GM18868 (cell line): ENCODE results near the gene PNPLA2.

Experiments used
- ATAC-seq: cut with Tn5 transposase; IDR thresholded peaks from one replicate; pipeline ENCODE4 v1.9.1; 2021; ENCODE audit warnings: mild to moderate bottlenecking, moderate library complexity; ENCODE audit not compliant: unreplicated experiment

Gene PNPLA2

GRCh38 chr11:813456-814096, 5.1 kb upstream of the PNPLA2 start:
- ATAC-seq: no peak

- no peak for ATAC-seq
Measured at GRCh38 chr11:815675-816432, 2.9 kb upstream of the PNPLA2 start.

GRCh38 chr11:816433-816779, 2.3 kb upstream of the PNPLA2 start:
- ATAC-seq: no peak

- peak; percentile 68 for ATAC-seq
Measured at GRCh38 chr11:819129-819931, 616 bp downstream of the PNPLA2 start.

GRCh38 chr11:819943-820649, 1.4 kb downstream of the PNPLA2 start:
- peak; percentile 66 for ATAC-seq

GRCh38 chr11:820655-821511, 2.2 kb downstream of the PNPLA2 start:
- no peak for ATAC-seq

GRCh38 chr11:821512-822371, 3.0 kb downstream of the PNPLA2 start:
- no peak for ATAC-seq

- ATAC-seq: no peak
Measured at GRCh38 chr11:823441-824291, 5.0 kb downstream of the PNPLA2 start.

- ATAC-seq: no peak
Measured at GRCh38 chr11:824292-824880, 5.7 kb downstream of the PNPLA2 start.

GRCh38 chr11:824942-825341, 6.2 kb downstream of the PNPLA2 start:
- ATAC-seq: no peak

- ATAC-seq: no peak
Measured at GRCh38 chr11:825366-826226, 6.9 kb downstream of the PNPLA2 start.

GRCh38 chr11:826227-826621, 7.5 kb downstream of the PNPLA2 start:
- no peak for ATAC-seq

- ATAC-seq: no peak
Measured at GRCh38 chr11:826836-827145, 8.1 kb downstream of the PNPLA2 start.

- peak; percentile 42 for ATAC-seq
Measured at GRCh38 chr11:827146-827896, 8.6 kb downstream of the PNPLA2 start.

GRCh38 chr11:827897-828192, 9.1 kb downstream of the PNPLA2 start, which contains the start of gene CRACR2B:
Gene CRACR2B, plus strand, starts transcription at chr11:827919. Its CDS starts 689 bp downstream, at chr11:828608.
- ATAC-seq: no peak

GRCh38 chr11:828506-829175, 9.9 kb downstream of the PNPLA2 start:
- no peak for ATAC-seq
